ENCODE results near the gene AKR1B15.
"Not testable (repeated sequence)": the region's sequence is repeated elsewhere in the genome, so short reads cannot be mapped to it uniquely, and the experiment has no call there.

Gene AKR1B15

GRCh38 chr7:134567368-134567767 is 18.5 kb downstream of the AKR1B15 start:
- no peak for DNase-seq

GRCh38 chr7:134569962-134570361 is 21.1 kb downstream of the AKR1B15 start:
- not testable (repeated sequence) for DNase-seq

- no peak for DNase-seq
Observed at GRCh38 chr7:134571101-134571500, 22.2 kb downstream of the AKR1B15 start.

GRCh38 chr7:134571746-134572461 is 23.0 kb downstream of the AKR1B15 start:
- DNase-seq = no peak

- DNase-seq = no peak
Observed at GRCh38 chr7:134574322-134574721, 25.4 kb downstream of the AKR1B15 start.

GRCh38 chr7:134584290-134584689 is 35.4 kb downstream of the AKR1B15 start:
- no peak for DNase-seq

GRCh38 chr7:134585897-134586296 is 37.0 kb downstream of the AKR1B15 start:
- no peak for DNase-seq

- DNase-seq = no peak
Observed at GRCh38 chr7:134587750-134588149, 38.8 kb downstream of the AKR1B15 start.

- DNase-seq = no peak
Observed at GRCh38 chr7:134589491-134589941, 40.6 kb downstream of the AKR1B15 start.

- DNase-seq = no peak
Observed at GRCh38 chr7:134593530-134594392, 44.9 kb downstream of the AKR1B15 start.

GRCh38 chr7:134594877-134595276 is 46.0 kb downstream of the AKR1B15 start:
- no peak for DNase-seq

GRCh38 chr7:134599371-134599770 is 50.5 kb downstream of the AKR1B15 start:
- no peak for DNase-seq

GRCh38 chr7:134601459-134601858 is 52.5 kb downstream of the AKR1B15 start:
- DNase-seq = no peak

- DNase-seq = no peak
Observed at GRCh38 chr7:134602881-134603451, 54.1 kb downstream of the AKR1B15 start.

GRCh38 chr7:134605978-134606923 is 57.3 kb downstream of the AKR1B15 start:
- peak; percentile 74 for DNase-seq

GRCh38 chr7:134611611-134612151 is 62.8 kb downstream of the AKR1B15 start:
- no peak for DNase-seq

- DNase-seq = no peak
Observed at GRCh38 chr7:134612197-134612596, 63.3 kb downstream of the AKR1B15 start.

GRCh38 chr7:134613623-134614347 is 64.9 kb downstream of the AKR1B15 start:
- DNase-seq = no peak

GRCh38 chr7:134616611-134617010 is 67.7 kb downstream of the AKR1B15 start:
- no peak for DNase-seq

- no peak for DNase-seq
Observed at GRCh38 chr7:134618756-134619530, 70.0 kb downstream of the AKR1B15 start.

Data from activated CD8-positive, alpha-beta memory T cell treated with anti-CD3 and anti-CD28 coated beads, Interleukin-2, amount 50 U/mL, for 48 hours (primary cell).